ENCODE results near the gene MAN2B2.
"Not testable (repeated sequence)": the region's sequence is repeated elsewhere in the genome, so short reads cannot be mapped to it uniquely, and the experiment has no call there.

MAN2B2 gene

GRCh38 chr4:6618386-6619115, 43.6 kb downstream of the MAN2B2 start:
- DNase-seq = no peak

DNA sequence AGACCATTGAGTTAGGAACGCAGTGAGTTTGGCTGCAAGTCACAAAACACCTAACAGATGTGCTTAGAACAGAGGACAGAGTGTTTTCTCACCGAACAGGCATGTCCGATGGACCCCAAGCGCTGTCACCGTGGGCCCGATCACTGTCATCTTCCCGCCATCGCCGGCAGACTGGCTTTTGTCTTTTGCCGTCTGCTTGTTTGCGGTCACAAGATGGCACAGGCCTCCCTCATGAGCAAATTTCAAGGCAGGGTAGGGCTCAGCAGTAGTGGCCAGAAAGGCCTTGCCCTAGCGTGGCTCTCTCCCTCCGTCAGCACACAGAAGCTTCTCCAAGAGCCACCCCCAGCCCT, 44.1 kb downstream of the MAN2B2 start:
- no peak for DNase-seq

DNA sequence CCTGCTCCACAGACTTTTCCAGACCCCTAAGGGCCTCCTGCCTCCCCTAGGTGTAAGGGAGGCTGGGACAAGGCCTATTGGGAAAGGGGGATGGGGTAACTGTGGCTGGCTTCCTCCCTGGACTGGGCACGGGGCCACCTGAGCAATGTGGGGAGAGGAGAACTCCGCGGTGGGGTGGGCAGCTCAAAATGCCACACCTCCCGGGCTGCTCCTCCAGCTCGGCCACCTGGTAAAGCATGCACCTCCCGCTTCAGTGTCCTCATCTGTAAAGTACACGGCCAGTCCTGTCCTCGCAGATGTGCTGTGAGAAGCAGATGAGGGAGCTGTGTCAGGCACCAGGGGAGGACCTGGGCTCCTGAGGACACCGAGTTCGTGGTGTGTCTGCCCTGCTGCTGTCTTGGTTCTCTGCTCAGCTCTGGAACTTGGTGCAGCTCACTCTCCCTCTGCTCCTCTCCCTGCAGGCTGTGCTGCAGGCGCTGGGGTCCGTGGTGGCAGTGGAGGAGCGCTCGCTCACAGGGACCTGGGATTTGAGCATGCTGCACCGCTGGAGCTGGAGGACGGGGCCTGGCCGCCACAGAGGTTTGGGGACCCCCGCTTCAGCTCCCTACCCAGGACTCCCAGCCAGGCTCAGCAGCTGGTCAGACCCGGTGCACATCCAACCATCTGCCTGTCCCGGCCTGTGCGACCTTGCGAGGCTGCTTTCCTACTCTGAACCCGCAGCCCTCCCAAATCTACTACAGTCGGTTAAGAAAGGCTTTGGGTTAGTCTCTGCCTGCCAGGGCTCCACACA, 44.7 kb downstream of the MAN2B2 start:
- DNase-seq = no peak

DNA sequence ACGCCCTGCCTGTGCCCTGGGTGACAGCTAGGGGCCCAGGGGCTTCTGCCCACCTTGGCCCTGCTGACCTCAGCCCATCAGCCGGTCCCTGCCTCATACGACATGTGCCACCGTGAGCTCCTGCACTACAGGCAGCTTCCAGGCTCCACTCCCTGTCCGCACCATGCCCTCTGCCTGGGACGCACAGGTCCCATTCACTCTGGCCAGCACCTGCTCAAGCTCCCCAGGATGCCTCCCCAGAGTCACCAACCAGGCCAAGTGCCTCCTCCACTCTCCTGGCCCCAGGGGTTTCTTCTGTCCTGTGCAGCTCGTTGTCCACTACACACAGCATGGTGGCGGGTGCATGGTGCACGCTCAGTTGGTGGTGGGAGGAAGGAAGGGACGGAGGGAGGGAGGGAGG, 45.3 kb downstream of the MAN2B2 start:
- no peak for DNase-seq

DNA sequence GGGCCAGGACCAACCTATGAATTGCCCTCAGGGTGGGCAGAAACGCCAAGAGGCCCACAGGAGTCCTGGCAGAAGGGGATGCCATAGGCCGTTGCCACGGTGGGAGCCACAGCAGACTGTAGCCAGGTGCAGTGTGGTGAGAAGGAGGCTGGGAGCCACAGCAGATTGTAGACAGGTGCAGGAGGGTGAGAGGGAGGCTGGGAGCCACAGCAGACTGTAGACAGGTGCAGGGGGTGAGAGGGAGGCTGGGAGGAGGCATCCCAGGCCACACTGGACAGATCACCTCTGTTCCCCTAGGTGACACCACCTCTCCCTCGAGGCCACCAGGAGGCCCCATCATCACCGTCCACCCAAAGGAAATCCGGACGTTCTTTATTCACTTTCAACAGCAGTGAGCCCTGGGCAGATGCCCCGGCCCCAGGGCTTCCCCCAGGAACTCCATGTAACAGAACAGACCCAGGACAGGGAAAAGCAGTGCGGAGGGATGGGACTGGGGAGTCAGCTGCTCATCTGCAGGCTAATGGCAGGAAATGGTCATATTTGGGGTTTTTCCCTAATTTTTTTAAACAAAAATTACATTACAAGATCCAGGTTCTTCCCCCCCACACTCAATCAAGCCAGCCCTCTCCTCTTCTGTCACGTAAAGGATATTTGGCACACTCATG, 46.0 kb downstream of the MAN2B2 start:
- no peak for DNase-seq

GRCh38 chr4:6621556-6621927, 46.6 kb downstream of the MAN2B2 start:
- DNase-seq = no peak

GRCh38 chr4:6622744-6623143, 47.8 kb downstream of the MAN2B2 start:
- no peak for DNase-seq

DNA sequence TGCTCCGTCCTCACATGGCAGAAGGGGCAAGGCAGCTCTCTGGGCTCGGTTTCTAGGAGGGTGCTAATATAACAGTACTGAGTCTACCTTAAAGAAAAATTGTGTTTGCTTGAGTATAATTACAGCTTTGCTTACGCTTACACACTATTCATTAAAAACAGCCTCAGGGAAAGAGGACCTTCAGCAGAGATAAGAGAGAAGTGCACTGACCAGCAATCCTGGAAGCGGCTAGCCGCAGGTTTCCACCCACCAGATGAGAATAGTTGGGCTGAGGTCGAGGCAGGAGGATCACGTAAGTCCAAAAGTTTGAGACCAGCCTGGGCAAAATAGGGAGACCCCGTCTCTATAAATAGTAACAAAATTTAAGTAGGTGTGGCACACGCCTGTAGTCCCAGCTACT, 50.3 kb downstream of the MAN2B2 start:
- DNase-seq = no peak

- no peak for DNase-seq
Measured at GRCh38 chr4:6626066-6626465, 51.1 kb downstream of the MAN2B2 start.

DNA sequence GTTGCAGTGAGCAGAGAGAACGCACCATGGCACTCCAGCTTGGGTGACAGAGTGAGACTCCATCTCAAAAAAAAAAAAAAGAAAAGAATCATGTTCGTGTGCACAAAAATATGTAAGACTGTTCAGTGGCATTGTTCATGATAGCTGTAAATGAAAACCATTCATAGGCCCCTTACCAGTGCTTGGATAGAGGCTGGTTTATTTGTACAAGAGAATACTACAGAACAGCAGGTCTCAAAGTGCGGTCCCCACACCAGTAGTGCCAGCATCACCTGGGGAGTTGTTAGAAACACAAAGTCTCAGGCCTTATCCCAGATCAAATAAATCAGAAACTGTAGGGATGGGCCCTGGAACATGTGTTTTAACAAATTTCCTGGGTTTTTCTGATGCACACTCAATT, 52.8 kb downstream of the MAN2B2 start:
- no peak for DNase-seq

DNA sequence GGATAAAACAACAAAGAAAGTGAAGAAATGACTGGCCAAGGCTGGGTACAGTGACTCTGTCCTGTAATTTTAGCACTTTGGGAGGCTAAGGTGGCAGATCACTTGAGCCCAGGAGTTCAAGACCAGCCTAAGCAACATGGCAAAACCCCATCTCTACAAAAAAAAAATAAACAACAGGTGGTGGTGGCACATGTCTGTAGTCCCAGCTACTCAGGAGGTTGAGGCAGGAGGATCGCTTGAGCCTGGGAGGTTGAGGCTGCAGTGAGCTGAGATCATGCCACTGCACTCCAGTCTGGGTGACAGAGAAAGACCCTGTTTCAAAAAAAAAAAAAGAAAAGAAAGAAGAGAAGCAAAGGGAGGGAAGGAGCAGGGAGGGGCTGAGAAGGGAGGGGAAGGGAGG, 53.5 kb downstream of the MAN2B2 start:
- DNase-seq = not testable (repeated sequence)

GRCh38 chr4:6632125-6632524, 57.1 kb downstream of the MAN2B2 start:
- DNase-seq = no peak

- no peak for DNase-seq
Measured at GRCh38 chr4:6633091-6633906, 58.3 kb downstream of the MAN2B2 start.

- DNase-seq = no peak
Measured at GRCh38 chr4:6634746-6635145, 59.8 kb downstream of the MAN2B2 start.

DNA sequence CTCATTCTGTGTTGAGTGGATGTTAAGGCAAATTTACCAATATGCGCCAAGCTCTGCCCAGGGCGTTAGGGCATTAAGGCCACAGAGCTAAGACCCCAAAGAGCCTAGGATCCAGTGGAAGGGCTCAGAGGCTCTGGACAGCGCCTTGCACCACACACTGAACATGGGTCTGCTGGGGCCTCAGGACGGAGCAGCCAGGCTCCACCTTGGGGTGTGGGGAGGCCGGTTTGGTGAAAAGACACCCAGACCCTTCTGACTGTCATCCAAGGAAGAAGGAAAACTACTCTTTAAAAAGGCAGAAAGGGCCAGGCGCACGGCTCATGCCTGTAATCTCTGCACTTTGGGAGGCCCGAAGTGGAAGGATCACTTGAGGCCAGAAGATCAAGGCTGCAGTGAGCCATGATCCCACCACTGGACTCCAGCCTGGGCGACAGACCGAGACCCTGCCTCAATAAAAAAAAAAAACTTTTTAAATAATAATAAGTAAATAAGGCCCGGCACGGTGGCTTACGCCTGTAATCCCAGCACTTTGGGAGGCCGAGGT, 64.2 kb downstream of the MAN2B2 start:
- DNase-seq = no peak

DNA sequence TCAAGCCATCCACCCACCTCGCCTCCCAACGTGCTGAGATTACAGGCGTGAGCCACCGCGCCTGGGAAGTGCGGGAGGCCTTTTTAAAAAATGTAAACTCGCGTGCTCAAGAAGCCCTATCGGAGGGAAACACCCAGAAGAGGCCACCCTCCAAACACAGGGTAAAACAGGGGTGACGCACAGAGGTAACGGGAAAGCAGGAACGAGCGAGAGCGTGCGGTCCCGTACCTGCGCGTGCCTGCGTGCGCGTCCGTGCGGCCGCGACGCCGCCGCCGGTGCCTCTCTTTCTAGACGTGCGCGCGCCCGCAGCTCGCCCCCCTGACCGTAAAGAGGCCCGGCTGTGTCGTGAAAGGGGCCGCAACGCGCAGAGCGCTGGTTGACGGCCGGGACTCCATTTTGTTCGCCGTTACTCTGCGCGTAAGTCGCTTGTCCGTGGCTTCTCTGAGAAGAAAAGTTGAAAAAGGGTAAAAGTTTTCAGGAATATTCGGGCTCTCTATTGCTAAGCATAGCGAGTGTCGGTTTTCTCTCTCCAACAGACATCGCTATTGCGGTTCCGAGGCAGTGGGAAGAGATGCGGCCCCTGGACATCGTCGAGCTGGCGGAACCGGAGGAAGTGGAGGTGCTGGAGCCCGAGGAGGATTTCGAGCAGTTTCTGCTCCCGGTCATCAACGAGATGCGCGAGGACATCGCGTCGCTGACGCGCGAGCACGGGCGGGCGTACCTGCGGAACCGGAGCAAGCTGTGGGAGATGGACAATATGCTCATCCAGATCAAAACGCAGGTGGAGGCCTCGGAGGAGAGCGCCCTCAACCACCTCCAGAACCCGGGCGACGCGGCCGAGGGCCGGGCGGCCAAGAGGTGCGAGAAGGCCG, 65.5 kb downstream of the MAN2B2 start, which contains the start of gene MRFAP1:
Gene MRFAP1, plus strand, starts transcription at position 394 of the 872 bp plus-strand sequence. Its CDS starts 178 bp downstream, at position 572.
- DNase-seq = peak; percentile 95

DNA sequence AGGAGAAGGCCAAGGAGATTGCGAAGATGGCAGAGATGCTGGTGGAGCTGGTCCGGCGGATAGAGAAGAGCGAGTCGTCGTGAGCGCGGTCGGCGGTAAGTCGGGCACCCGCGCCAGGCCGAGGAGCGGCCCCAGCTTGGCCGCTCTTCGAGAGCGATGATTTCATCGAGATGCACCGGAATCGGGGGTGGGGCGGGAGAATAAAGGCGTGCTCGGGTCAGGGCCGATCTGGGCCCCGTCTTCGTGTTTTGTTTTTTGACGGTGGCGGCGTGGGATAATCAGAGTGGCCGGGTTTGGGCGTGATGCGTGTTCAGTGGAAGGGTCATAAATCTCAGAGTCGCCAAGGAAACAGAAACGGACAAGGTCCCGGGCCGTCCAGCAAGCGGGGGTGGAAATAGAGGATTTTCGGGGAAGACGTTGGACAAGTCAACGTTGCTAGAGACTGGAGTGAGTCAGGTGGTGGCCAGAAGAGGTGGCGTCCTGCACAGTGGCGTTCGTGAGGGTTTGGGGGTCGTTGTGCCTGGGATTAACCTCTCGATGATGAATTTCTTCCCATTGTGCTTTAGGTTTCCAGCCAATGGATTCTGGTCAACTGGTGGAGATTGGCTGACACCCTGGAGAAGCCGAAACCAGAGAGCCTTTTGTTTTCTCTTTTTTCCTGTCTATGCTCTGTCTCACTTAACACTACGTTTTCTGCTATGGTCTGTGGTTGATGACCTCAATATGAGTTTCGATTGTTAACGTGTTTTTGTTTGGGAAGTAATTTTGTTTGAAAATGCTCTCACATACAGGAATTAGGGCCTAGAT, 66.4 kb downstream of the MAN2B2 start:
- peak; percentile 63 for DNase-seq

GRCh38 chr4:6641971-6642320, 67.0 kb downstream of the MAN2B2 start:
- DNase-seq = no peak

DNA sequence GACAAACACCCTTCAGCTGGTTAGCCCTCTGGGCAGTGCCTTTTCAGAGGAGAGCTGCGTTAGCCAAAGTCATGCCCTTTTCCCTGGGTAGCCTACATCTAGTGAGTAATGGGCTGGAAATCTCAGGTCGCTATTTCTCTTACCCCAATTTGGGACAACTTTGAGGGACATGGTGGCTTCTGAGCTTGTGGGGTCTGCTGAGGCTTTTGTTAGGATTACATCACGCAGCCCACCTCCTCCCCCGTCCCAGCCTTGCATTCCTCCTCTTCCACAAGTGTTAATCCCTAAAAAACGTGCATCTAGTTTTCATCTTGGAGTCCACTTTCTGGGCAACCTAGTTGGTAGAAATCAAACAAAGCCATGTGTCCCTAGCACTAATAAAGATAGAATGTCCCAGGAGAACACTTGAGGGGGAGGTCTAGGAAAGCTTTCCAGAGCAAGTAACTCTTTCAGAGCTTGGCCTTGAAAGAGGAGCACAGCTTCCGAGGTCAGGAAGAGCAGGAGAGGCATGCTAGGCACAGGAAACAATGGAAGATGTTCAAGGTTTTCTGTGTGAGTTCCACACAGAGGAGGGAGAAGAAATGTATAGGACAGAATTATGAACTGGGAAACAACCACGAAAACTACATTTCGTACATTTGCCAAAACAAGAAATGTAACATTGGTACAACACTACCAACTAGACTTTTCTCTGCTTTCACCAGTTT, 68.3 kb downstream of the MAN2B2 start:
- DNase-seq = no peak
